HG03066 (cell line): Measurements from ENCODE around the gene PTRH1.
"Not testable (repeated sequence)": the region's sequence is repeated elsewhere in the genome, so short reads cannot be mapped to it uniquely, and the experiment has no call there.

Source experiments
- ATAC-seq: cut with Tn5 transposase; IDR thresholded peaks from one replicate; pipeline ENCODE4 v1.9.1; 2021; ENCODE audit warnings: low read depth; ENCODE audit not compliant: unreplicated experiment

PTRH1 gene, protein sequence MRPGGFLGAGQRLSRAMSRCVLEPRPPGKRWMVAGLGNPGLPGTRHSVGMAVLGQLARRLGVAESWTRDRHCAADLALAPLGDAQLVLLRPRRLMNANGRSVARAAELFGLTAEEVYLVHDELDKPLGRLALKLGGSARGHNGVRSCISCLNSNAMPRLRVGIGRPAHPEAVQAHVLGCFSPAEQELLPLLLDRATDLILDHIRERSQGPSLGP

DNA sequence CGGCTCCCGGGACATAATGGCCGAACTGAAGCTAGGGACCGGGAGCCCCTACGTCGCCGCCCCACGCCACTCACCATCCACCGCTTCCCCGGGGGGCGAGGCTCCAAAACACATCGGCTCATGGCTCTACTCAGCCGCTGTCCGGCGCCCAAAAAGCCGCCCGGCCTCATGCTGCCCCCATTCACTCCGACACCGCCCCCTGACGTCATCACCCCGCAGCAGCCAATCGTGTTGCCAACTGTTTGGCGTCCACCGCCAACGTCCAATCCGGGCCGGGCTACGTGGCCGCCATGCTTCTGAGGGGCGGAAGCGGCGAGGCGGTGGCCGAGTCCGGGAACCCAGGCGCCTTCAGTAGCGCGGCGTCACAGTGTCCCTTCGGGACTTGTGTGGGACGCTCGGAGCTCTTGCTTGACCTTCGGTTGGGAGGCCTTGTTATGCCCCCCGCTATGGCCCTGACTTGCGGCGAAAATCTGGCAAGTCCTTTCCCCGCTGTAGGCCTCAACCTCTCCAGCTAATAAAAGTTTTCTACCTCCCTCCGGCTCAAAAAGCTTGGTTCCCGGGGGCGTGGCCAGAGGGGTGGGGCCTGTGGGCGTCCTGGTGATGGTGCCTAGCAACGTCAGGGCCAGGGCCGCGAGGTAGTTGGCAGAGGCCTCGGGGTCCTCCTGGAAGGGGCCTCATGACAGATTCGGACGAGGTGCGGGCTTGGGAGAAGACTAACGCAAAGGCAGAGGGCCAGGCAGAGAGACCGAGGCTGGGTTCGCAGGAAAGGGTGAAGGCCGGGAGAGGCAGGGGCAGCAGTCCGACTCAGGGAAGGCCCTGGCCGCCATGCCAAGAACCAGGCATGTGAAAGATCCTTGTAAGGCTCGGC is at the start of gene PTRH1, which contains the start of gene TTC16:
Gene PTRH1 (minus strand): TSS at position 194 of the 868 bp plus-strand sequence. CDS start 24 bp downstream, at position 170.
Gene TTC16 (plus strand): TSS at position 610 of the 868 bp plus-strand sequence. CDS start 67 bp downstream, at position 677.
- peak; percentile 87 for ATAC-seq

DNA sequence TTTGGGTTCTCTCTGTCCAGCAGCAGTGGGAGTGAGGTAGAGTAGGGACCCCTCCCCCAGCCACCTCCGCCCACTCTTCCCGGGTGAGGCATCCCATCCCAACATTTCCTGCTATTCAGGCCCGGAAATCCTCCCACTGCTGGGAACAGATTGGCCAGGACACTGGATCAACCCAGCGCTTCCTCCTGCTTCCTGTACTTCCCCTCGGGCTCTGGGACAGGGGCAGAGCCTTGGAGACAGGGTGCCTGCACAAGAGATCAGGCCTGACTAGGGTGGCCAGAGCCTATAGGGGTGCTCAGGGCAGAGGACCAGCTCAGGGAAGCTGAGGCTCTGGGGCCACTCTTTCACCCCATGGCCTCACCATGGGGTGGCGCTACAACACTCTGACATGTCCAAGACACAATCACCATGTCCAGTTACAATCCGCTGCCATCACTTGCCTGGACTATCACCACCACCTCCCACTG is 48.5 kb upstream of the PTRH1 start:
- no peak for ATAC-seq

DNA sequence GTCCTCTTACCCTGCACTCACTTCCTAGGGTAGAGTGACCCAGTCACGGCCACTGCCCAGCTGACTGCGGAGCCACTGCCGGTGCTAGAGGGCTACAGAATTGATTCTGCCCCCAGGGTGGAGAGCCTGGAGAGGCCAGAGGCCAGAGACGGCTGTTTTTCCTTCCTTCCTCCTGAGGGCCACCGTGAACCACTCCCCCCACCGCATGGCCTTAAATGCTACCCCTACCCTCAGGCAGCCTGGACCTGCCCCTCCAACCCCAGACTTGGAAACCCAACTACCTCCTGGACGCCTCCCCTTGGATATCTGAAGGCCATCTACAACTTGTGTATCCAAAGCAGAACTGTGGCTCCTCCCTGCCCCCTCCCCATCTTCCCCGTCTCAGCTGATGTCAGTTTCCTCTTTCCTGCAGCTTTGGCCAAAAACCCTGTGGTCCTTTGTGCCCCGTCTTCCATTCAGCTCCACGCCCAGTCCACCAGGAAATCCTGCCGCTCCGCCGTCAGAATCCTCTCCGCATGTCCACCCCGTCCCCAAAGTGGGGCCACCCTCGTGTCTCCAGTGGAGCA is 46.7 kb upstream of the PTRH1 start:
- no peak for ATAC-seq

DNA sequence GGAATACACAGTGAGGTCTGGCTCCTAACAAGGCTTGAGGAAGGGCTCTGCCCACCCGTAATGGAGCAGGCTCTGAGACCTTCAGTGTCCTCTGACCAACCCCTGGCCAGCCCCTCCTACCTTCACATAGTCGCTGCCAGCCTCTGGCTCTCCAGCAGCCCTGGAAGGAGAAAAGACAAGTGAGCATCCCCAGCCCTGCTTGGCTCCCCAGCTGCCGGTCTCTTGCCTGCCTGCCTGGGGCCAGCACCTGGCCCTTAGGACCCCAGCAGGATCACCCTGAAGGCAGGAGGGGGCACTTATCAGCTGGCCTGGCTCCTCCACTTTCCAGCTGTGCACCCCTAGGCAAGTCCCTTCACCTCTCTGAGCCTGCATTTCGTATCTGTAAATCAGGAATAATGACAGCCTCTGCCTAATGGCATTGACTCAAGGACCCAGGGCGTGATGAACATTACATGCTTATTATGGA is 46.1 kb upstream of the PTRH1 start:
- ATAC-seq = no peak

DNA sequence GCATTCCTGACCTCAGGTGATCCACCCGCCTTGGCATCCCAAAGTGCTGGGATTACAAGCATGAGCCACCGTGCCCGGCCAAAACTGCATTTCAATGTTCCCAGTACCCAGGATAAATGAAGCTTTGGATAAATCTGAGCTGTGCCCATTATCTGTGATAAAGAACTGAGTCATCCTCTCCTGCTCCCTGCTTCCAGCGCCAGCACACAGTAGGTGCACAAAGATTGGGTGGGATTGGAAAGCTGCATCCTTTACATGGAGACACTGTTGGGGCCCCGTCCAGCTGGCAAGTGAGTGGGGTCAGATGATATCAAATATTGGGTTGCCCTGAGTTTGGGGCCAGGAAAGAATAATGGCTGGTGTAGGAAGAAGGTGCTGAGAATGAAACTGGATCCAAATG is 45.6 kb upstream of the PTRH1 start:
- no peak for ATAC-seq

DNA sequence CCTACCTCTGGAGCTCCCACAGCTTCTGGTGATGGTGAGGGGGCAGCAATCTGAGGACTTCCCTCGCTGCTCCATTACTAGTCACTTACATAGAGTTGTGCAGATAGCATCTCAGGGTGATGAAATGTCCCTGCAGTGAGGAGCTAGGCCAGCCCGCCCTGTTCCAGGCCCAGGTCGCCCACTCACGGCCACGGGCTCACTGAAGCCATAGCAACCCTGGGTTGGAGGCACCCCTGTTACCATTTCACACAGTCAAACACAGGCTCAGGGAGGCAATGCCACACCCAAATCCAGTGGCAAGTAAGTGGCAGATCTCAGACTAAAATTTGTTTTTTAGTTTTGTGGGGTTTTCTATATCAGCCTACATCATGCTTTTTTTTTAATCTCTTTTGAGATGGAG is 43.4 kb upstream of the PTRH1 start:
- ATAC-seq = no peak

DNA sequence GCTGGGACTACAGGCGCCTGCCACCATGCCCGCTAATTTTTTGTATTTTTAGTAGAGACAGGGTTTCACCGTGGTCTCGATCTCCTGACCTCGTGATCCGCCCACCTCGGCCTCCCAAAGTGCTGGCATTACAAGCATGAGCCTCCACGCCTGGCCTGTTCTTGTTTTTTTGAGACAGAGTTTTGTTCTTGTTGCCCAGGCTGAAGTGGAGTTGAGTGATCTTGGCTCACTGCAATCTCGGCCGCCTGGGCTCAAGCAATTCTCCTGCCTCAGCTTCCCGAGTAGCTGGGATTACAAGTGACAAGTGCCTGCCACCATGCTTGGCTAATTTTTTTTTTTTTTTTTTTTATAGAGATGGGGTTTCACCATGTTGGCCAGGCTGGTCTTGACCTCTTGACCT is 41.3 kb upstream of the PTRH1 start:
- ATAC-seq = not testable (repeated sequence)

DNA sequence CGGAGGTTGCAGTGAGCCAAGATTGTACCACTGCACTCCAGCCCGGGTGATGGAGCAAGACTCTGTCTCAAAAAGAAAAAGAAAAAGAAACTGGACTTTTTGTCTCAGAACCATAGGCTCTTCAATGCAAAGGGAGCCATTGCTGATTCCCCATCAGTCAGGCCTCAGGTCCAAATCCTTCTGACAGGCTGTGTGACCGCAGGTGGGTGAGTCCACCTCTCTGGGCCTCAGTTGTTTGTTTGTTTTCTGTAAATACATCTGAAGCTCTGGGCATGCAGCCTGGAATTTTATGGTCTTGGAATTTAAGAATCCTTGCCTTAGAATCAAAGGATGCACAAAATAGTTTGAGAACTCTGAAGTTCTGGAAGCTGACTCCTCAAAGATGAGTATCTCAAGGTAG is 40.8 kb upstream of the PTRH1 start:
- no peak for ATAC-seq

DNA sequence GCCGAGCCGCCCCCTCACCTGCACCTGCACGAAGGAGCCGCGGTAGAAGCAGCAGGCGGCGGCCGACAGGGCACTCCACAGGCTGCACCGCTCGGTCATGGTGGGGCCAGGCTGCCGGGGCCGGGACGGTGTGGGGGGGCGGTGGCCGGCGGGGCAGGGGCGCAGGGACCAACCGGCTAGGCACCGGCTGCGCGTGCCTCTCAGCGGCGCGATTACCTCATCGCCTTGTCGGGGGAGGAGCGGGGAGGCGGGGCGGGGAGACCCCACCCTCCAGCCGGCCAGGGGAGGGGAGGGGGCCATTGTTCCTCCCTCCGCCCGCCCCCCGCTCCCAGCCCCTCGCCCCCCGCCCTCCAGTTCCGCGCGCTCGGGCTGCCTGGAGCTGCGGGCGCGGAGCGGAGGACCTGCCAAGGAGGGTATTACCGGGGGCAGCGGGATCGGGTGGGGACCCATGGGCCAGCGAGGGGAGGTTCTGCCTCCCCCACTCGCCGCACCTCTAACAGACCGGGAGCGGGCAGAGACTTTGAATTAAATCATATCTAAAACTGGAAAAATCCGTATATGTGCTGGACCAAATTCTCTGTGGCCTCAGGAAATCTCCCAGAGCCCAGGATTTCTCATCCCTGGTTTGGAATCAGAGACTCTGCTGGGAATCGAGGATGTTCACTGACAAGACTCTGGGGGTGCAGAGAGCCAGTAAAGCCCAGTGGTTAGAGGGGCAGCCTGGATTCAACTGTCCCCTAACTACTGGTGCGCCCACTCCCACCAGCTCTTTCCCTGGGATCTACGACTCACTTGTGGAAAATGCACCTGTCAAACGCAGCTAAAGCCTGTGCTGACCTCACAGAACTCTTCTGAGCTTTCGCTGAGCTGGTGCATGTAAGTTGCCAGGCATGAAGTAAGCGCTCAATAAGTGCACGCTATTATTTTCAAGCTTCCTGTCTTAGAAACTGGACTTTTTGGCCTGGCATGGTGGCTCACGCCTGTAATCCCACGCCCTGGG is 39.9 kb upstream of the PTRH1 start:
- no peak for ATAC-seq

DNA sequence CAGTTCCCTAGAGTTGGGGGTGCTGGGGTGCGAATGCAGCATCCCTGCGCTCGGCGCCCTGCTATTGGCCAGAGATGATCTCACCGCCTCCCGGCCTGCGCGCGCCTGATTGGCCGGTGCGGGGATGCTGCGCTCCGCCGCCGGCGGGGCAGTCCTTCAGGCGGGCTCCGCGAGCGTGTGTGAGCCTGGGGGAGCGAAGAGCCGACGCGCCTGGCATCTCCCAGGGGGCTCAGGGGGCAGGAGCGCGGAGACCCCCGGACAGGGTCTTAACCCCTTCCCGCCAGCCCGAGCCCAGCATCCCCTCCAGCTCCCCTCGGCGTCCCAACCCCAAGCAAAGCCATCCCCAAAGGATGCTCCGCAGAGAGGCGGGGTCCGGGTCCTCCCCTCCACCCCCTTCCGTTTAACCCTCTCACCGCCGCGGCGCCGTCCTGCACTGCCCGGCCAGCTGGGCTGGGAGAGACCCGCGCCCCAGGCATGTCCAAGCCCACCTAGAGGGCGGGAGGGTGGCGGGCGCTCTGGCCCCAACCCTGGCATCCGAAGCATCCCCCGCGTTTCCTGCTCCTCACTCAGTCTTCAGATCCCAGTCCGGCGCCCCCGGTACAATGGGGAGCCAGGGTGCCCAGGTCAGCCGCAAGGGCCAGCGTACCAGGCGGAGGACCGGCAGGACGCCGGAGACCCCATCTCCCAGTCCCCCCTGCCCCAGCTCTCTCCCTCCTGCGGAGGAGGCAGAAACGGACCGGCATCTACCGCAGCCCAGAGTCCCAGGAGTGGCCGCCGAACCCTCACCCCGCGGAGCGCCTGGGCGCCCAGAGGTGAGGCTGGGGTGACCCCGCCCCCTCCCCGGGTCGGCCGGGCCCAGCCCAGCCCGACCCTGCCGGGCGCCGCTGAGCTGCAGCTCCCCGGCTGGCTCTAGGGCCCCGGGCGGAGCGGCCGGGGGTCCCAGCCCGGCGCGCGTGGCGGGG is 38.9 kb upstream of the PTRH1 start:
- ATAC-seq = no peak

DNA sequence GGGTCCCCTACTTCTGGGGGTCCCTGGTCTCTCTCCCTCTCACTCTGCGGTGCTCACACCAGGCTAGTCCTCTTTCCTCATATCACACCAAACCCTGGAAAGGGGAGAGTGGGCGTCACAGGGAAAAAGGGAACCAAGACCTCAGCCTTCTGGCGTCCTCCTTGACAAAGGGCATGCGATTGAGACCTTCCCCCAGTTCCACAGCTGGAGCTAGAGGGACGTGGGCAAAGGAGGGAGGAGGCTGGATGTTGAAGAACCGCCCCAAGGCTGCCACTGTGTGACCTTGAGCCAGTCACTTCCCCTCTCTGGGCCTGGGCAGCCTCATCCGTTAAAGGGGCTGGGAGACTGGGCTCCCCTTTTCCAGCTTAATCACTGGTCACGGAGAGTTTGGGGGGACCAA is 38.2 kb upstream of the PTRH1 start:
- no peak for ATAC-seq

DNA sequence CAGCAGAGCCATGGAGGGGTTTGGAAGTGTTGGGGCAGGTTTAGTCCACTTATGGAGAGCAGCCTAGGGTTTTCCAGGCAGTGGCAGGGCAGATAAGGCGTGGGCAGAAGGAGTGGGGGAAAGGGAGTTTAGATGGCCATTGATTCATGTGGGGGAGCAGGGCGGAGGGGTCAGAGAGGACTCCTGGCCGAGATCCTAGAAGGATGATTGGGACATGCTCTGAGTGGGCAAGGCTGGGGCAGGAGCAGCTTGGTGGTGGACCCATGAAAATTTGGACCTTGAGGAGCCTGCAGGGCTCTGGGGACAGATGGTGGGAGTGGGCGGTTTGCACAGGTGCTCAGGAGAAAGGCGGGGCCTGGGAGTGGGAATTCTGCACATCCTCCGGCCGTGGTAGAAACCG is 37.7 kb upstream of the PTRH1 start:
- no peak for ATAC-seq

DNA sequence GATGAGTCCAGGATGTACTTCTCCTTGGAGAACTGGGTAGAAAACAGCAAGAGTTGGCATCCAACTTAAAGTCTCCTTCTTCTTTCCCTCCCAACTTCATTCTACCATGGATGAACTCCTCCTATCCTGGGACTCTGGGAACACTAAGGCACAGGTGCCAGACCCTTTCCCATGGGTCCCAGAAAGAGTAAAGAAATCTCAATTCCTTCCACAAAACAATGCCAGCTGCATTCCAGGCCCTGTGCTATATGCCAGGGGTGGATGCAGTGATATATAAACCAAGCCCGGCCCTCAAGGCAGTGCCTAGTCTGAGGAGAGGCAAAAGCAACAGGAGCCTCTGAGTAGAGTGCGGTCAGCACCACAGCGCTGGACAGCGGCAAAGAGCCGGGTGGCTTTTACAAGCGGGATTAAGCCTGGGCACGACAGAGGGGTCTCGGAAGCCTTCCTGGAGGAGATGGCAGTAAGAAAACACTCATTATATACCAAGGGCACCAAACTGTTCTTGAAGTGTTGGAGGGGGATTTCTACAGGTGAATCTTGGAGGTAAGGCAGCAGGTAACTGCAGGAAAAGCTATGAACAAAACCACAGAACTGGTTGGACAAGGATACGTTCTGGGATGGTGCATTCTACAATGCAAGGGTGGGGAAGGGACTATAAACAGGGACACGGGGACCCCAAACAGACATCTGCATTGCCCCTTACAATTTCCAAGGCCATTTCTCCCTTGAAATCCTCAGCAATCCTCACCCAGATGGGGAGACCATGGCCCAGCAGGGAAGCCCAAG is 36.0 kb upstream of the PTRH1 start:
- ATAC-seq = no peak

DNA sequence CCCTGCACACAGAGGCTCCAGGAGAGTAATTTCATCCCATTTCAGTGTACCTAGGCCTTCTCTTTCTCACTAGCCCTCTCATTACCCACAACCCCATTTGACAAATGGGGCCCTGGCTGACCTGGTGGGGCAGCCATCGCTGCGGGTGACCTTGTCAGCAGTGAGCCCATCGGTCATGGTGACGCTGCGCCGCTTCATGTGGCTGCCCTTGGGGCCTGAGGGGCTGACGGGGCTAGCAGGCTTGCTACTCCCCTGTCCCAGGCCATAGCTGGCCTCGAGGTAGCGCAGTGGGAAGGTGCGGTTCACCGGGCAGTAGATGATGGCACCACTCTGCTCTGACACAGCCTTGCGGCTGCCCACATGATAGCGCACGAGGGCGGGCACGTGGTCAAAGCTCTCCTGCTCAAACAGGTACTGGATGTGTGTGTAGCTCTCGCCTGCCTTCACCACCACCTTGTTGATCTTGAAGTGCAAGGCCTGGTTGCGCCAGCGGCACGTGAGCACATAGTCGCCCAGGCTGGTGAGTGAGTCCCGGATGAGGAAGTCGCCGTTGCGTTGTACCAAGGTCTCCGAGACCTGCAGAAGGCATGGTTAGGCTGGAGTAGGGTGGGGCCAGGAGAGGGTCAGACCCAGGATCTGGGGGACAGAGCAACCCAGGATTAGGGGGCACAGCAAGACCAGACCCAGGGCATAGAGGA is 33.8 kb upstream of the PTRH1 start:
- no peak for ATAC-seq

DNA sequence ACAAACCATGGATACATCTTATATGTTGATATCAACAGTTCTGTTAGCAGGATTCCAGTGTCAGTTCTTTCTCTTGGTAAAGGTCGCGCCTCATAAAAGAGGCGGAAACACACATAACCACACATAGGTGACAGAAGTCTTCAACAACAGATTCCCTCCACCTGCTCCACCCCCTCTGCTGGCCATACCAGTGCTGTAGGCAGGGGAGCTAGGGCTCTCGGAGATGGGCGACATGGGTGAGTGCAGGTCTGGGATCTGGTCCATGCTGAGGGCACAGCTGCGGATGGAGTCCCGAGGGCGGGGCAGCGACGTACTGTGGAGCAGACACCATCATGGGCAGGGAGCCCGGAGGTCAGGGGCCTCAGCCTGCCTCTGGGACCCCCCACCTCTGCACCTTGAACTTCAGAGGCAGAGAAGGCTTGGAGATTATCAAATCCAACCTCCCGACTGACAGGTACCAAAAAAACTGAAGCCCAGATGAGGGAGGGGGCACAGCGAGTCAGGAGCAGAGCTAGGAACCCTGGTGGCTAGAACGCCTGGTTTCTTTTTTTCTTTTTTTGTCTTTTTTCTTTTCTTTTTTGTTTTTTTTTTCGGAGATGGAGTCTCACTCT is 31.6 kb upstream of the PTRH1 start:
- no peak for ATAC-seq

DNA sequence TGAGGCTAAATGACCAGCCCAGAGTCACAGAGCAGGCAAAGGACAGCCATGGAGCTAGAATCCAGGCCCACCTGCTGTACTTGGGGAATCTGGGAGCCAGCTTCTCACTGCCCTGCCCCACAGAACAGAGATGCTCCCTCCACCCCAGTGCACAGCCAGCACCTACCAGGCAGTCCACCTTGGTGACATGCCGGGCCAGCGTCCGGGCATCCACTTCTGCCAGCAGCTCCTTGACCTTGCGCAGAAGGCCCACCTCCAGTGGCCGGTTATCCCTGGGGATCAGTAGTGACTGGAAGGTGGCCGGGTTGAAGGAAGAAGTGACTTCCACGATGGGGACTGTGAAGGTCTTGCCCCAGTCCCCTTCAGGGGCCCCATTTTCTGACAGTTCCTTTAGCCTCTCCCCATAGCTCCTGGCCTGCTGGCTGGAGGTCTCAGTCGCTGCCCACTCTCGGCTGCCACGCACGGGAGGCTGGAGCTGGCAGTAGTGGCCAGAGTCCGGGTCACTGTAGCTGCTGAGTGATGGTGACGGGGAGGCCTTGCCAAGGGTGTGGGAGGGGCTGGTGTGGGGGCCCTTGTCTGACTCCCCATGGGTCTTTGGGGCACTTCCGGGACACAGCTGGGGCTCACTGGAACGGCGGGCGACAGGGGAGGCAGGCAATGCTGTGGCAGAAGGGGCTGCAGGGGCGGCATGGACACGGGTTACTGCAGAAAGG is 29.1 kb upstream of the PTRH1 start:
- ATAC-seq = no peak
